T-helper 2 cell treated with Interferon-gamma antibody and Interleukin-4, amounts not matched to agents 5 μg/mL and 100 μg/mL, for 36 hours (primary cell): ENCODE data around the gene SFSWAP.

Experiments used
- DNase-seq: peaks from one replicate; pipeline ENCODE4 v3.0.0; 2021; ENCODE audit warnings: low spot score
- H3K27ac Mint-ChIP-seq: one replicate; pipeline ENCODE4 v1.8.0; 2021; ENCODE audit warnings: mild to moderate bottlenecking, mixed read lengths
- H3K27me3 Mint-ChIP-seq: one replicate; pipeline ENCODE4 v1.8.0; 2021; ENCODE audit warnings: low read depth, mixed read lengths
- H3K36me3 Mint-ChIP-seq: one replicate; pipeline ENCODE4 v1.8.0; 2021; ENCODE audit warnings: low read depth, mixed read lengths
- H3K4me1 Mint-ChIP-seq: one replicate; pipeline ENCODE4 v1.8.0; 2021; ENCODE audit warnings: low read depth, mixed read lengths
- H3K4me3 Mint-ChIP-seq: one replicate; pipeline ENCODE4 v1.8.0; 2022; ENCODE audit warnings: mild to moderate bottlenecking, moderate library complexity, mixed read lengths
- H3K9me3 Mint-ChIP-seq: one replicate; pipeline ENCODE4 v1.8.0; 2021; ENCODE audit warnings: mixed read lengths

SFSWAP gene

GRCh38 chr12:131840643-131841416, 129.9 kb downstream of the SFSWAP start:
- H3K9me3 Mint-ChIP-seq, result no peaks in the 10 kb centered on the region

GRCh38 chr12:131841547-131841946, 130.7 kb downstream of the SFSWAP start:
- no peaks in the 10 kb centered on the region for H3K9me3 Mint-ChIP-seq

More at GRCh38 chr12:131840643-131841416, 129.9 kb downstream of the SFSWAP start:
- Mint-ChIP-seq H3K4me1 (no peaks in the 10 kb centered on the region), H3K36me3 (no peaks in the 10 kb centered on the region), H3K4me3 (no peak overlapping the region), H3K27ac (no peak overlapping the region), H3K27me3 (no peaks in the 10 kb centered on the region)
- DNase-seq, result no peak

GRCh38 chr12:131842169-131842568, 131.3 kb downstream of the SFSWAP start:
- Mint-ChIP-seq H3K27me3 (no peaks in the 10 kb centered on the region), H3K27ac (no peak overlapping the region)

More at GRCh38 chr12:131841547-131841946, 130.7 kb downstream of the SFSWAP start:
- Mint-ChIP-seq H3K27me3 (no peaks in the 10 kb centered on the region), H3K36me3 (no peaks in the 10 kb centered on the region), H3K27ac (no peak overlapping the region), H3K4me1 (no peaks in the 10 kb centered on the region), H3K4me3 (no peak overlapping the region)
- no peak for DNase-seq

GRCh38 chr12:131843527-131843926, 132.6 kb downstream of the SFSWAP start:
- Mint-ChIP-seq H3K36me3 (no peaks in the 10 kb centered on the region), H3K27ac (no peak overlapping the region), H3K4me3 (no peak overlapping the region), H3K27me3 (no peaks in the 10 kb centered on the region), H3K9me3 (no peaks in the 10 kb centered on the region), H3K4me1 (no peaks in the 10 kb centered on the region)
- no peak for DNase-seq

More at GRCh38 chr12:131842169-131842568, 131.3 kb downstream of the SFSWAP start:
- no peak overlapping the region for H3K4me3 Mint-ChIP-seq
- no peaks in the 10 kb centered on the region for H3K4me1 Mint-ChIP-seq
- H3K9me3 Mint-ChIP-seq, result no peaks in the 10 kb centered on the region
- no peak for DNase-seq
- H3K36me3 Mint-ChIP-seq, result no peaks in the 10 kb centered on the region

GRCh38 chr12:131844140-131844539, 133.2 kb downstream of the SFSWAP start:
- no peaks in the 10 kb centered on the region for H3K4me1 Mint-ChIP-seq
- no peak overlapping the region for H3K4me3 Mint-ChIP-seq
- no peak for DNase-seq
- no peaks in the 10 kb centered on the region for H3K36me3 Mint-ChIP-seq
- H3K27me3 Mint-ChIP-seq, result no peaks in the 10 kb centered on the region
- H3K27ac Mint-ChIP-seq, result no peak overlapping the region
- no peaks in the 10 kb centered on the region for H3K9me3 Mint-ChIP-seq

GRCh38 chr12:131844656-131845055, 133.8 kb downstream of the SFSWAP start:
- DNase-seq, result no peak
- no peak overlapping the region for H3K4me3 Mint-ChIP-seq
- H3K9me3 Mint-ChIP-seq, result no peaks in the 10 kb centered on the region
- H3K27me3 Mint-ChIP-seq, result no peaks in the 10 kb centered on the region
- H3K27ac Mint-ChIP-seq, result no peak overlapping the region
- no peaks in the 10 kb centered on the region for H3K4me1 Mint-ChIP-seq
- no peaks in the 10 kb centered on the region for H3K36me3 Mint-ChIP-seq

GRCh38 chr12:131845121-131845520, 134.2 kb downstream of the SFSWAP start:
- no peaks in the 10 kb centered on the region for H3K27me3 Mint-ChIP-seq
- no peak overlapping the region for H3K4me3 Mint-ChIP-seq
- H3K9me3 Mint-ChIP-seq, result no peaks in the 10 kb centered on the region
- no peaks in the 10 kb centered on the region for H3K4me1 Mint-ChIP-seq
- H3K36me3 Mint-ChIP-seq, result no peaks in the 10 kb centered on the region
- no peak for DNase-seq
- H3K27ac Mint-ChIP-seq, result no peak overlapping the region

- no peak overlapping the region for H3K27ac Mint-ChIP-seq
- H3K36me3 Mint-ChIP-seq, result no peaks in the 10 kb centered on the region
- DNase-seq, result no peak
- no peaks in the 10 kb centered on the region for H3K4me1 Mint-ChIP-seq
- no peak overlapping the region for H3K4me3 Mint-ChIP-seq
- H3K27me3 Mint-ChIP-seq, result no peaks in the 10 kb centered on the region
- no peaks in the 10 kb centered on the region for H3K9me3 Mint-ChIP-seq
These were observed 136.6 kb downstream of the SFSWAP start for GRCh38 chr12:131847456-131847855.

- no peaks in the 10 kb centered on the region for H3K27me3 Mint-ChIP-seq
- H3K4me1 Mint-ChIP-seq, result no peaks in the 10 kb centered on the region
- H3K27ac Mint-ChIP-seq, result no peak overlapping the region
- H3K36me3 Mint-ChIP-seq, result no peaks in the 10 kb centered on the region
- DNase-seq, result no peak
- H3K9me3 Mint-ChIP-seq, result no peaks in the 10 kb centered on the region
- no peak overlapping the region for H3K4me3 Mint-ChIP-seq
These were observed 137.9 kb downstream of the SFSWAP start for GRCh38 chr12:131848753-131849152.
